8988T (cell line): ENCODE results near the gene SUPT5H.
"Not testable (repeated sequence)": the region's sequence is repeated elsewhere in the genome, so short reads cannot be mapped to it uniquely, and the experiment has no call there.

Source experiments
- DNase-seq: peaks from one replicate; pipeline ENCODE4 v3.0.0; 2011

The SUPT5H gene

DNA sequence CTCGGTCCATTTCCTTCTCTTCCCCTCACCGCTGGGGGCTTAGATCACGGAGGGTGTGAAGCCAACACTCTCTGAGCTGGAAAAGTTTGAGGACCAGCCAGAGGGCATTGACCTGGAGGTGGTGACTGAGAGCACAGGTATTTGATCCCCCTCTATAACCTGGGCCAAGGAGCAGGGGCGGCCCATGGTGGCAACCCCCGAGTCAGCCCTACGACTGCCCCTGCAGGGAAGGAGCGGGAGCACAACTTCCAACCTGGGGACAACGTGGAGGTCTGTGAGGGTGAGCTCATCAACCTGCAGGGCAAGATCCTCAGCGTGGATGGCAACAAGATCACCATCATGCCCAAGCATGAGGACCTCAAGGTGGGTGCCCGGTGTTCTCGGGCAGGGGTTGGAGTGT is 23.7 kb downstream of the SUPT5H start:
- no peak for DNase-seq

DNA sequence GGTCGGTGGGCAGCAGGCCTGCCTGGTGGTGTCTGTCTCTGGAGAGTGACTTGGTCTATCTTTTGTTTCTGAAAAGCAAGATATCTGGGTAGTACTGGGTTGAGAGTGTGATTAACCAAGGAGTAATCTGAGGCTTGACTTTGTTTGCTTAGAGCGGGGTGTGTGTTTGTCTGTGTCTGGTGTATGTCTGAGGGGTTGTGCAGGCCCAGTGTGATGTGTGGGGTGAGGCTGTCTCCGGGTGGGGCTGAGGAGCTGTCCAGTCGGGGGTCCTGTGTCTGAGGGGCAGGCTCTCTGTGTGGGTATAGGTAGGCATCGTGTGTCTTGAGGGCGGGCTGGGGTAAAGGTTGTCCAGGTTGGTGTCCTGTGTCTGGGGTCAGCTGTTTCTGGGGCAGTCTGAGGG is 24.2 kb downstream of the SUPT5H start:
- no peak for DNase-seq

DNA sequence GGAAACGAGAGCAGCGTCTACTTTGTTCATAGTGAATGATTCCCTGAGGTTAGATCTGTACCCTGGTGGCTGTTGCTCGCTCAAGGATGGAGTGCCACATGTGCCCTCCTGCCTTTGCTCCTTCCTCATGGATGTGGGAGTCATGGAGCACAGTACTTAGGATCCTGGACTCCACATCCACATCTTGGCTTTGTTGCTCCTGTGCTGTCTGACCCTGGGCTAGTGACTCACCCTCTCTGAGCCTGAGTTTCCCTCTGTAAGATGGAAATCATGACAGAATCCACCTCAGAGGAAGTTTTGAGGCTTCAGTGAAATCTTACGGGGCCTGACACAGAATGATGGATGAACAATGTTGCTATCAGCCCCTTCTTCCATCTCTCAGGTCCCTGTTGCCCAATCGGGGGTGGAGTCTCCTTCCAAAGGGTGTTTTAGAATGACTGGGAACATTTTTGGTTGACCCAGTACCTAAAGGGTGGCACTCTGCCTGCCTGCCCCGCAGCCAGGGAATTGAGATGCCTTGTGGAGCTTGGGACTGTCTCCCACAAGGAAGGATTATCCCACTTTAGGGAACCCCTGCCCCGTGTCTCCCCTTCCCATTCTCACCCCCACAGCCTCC is 25.4 kb downstream of the SUPT5H start:
- DNase-seq = no peak

DNA sequence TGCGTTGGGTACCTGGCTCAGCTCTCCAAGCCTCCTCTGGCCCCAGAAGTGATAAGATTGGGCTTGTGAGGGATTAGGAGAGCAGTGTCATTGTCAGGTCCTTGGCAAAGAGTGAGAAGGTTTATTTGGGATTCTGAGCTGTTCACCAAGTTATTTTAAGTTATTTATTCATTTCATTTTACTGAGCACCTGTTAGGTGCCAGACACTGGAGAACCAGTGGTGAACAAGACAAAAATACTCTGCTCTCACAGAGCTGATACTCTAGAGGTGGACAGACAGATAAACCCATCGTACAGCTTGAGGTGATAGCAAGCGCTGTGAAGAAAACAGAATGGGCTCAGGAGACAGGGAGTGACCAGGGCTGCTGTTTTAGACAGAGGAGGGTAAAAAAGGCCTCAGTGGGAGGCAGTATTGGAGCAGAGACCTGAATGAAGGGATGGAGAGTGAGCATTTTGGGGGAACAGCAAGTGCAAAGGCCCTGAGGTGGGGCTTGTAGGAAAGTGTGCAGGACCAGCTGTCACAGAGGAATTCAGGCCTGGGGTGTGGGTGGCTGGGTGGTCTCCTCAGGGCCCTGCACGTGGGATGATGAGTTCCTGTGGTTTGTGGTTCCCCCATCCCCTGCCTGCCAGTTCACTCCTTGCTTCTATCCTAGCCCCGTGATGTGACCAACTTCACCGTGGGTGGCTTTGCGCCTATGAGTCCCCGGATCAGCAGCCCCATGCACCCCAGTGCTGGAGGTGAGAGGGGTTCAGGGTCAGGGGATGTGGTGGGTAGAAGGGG is 26.6 kb downstream of the SUPT5H start:
- no peak for DNase-seq

DNA sequence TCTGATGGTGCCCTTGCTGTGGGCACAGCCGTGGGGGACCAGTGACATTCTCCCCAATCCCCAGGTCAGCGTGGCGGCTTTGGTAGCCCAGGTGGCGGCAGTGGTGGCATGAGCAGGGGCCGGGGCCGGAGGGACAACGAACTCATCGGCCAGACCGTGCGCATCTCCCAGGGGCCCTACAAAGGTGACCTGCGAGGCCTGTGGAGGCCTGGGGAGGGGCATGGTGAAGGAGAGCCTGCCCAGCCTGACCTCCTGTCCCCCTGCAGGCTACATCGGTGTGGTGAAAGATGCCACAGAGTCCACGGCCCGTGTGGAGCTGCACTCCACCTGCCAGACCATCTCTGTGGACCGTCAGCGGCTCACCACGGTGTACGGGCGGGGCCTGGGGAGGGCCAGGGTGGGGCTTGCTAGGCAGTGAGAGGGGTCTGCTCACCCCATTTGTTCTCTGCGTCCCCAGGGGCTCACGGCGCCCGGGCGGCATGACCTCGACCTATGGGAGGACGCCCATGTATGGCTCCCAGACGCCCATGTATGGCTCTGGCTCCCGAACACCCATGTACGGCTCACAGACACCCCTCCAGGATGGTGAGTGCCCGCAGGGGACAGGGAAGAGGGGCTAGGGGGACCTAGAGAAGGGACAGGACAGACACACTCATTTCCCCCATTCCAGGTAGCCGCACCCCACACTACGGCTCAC is 27.5 kb downstream of the SUPT5H start:
- no peak for DNase-seq

DNA sequence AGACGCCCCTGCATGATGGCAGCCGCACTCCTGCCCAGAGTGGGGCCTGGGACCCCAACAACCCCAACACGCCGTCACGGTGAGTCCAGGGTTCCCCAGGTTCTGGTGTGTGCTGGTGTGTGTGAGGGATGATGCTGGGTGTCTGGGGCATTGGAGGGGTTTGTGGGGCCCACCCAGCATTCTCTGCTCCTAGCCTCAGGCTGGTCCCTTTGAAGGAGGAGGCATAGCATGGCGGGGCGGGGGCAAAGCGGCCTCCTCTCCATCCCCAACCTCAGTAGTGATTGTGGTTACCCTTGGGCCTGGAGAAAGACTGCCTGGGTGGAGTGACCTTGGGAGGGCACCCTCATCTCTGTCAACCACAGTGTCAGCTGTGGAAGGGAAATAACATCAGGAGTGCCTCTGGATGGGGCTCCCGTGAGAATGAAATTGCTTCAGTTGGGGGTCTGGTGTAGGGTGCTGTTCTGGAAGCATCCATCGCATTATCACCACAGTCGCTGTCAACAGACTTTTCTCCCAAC is 28.1 kb downstream of the SUPT5H start:
- no peak for DNase-seq

DNA sequence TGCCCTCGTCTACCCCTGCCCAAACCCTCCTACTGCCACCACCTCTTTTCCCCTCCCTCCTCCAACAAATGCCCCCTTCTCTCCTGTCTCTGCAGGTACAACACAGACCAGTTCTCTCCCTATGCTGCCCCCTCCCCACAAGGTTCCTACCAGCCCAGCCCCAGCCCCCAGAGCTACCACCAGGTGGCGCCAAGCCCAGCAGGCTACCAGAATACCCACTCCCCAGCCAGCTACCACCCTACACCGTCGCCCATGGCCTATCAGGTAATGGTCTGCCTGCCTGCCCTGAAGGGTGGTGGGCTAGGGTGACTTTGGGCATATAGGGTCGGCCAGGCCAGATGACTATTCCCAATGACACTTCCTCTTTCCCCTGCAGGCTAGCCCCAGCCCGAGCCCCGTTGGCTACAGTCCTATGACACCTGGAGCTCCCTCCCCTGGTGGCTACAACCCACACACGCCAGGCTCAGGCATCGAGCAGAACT is 28.8 kb downstream of the SUPT5H start:
- peak; percentile 39 for DNase-seq

DNA sequence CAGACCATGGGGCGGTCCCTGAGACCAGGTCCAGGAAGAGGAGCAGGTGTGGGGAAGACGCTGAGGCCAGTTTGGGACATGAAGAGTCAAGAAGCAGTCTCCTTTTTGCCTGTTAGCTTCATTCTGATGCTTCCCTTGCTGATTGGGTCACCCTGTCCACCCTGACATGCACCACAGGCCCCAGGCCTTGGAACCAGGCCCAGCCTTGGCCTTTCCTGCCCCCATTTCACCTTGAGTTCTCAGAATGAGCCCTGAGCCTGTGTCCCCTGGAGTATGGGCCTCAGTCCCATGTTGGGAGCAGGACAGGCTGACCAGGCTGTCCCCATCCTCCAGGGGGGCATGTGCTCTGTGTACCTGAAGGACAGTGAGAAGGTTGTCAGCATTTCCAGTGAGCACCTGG is 30.4 kb downstream of the SUPT5H start:
- DNase-seq = no peak

DNA sequence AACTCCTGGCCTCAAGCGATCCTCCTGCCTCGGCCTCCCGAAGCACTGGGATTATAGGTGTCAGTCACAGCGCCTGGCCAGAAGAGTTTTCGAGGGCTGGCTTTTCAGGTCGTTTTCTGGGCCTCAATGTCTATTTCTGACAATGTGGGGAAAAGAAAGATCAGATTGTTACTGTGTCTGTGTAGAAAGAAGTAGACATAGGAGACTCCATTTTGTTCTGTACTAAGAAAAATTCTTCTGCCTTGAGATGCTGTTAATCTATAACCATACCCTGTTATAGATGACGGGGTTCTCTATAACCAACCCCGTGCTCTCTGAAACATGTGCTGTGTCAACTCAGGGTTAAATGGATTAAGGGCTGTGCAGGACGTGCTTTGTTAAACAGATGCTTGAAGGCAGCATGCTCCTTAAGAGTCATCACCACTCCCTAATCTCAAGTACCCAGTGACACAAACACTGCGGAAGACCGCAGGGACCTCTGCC is 34.0 kb downstream of the SUPT5H start:
- not testable (repeated sequence) for DNase-seq

DNA sequence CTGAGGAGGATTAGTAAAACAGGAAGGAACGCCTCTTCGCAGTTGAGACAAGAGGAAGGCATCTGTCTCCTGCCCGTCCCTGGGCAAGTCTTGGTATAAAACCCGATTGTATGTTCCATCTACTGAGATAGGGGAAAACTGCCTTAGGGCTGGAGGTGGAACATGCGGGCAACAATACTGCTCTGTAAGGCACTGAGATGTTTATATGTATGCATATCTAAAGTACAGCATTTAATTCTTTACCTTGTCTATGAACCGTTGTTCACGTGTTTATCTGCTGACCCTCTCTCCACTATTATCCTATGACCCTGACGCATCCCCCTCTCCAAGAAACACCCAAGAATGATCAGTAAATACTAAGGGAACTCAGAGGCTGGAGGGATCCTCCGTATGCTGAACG is 34.5 kb downstream of the SUPT5H start:
- no peak for DNase-seq

DNA sequence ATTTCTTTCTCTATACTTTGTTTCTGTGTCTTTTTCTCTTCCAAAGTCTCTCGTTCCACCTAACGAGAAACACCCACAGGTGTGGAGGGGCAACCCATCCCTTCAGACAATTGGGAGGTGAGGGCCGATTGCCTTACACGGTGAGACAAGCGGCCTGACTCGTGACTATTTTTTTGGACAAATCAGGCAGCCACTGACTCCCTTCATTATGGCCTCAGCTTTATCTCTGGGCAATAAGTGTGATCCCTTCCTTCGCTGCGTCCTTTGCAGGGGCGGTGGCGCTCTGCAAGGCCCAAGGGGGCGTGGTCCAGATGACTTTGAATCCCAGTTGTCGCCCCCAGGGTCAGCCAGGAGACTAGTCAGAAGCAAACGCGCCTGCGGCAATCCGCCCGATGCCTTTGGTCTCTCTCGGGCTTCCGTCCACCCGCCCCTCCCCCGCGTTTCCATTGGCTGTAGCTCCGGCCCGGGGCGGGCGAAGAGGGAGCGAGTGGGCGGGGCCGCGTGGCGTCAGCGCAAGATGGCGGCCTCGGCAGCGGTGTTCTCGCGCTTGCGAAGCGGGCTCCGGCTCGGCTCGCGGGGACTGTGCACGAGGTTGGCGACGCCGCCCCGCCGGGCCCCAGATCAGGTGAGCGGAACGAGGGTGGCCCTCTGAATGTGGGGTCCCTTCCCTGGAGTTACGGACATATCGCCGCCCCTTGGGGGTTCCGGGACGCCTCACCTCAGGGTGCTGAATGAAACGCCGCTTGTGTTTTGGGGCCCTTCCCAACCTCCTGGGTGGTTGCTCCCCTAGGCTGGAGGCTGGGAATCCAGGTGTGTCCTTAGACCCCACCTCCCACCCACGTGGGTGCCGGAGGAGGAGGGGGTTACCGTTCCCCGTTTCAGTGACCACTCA is 35.2 kb downstream of the SUPT5H start, which contains the start of gene TIMM50:
TIMM50 (plus strand) TSS at position 502 of the 892 bp plus-strand sequence; CDS start at position 518, 16 bp downstream.
- DNase-seq = peak; percentile 74

DNA sequence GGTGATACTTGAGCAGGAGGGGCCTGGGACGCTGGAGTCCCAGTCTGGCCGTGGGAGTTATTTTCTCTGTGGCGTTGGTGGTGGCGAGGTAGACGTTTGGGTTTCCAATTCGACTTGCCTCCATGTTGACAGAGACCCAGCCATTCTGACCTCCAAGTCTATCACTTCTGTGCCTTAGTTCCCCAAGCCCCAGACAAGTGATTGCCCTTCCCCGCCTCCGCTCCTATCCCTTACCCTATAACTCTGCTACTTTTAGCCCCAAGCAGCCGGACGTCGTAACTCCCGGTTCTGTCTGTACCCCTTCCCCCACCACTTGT is 35.8 kb downstream of the SUPT5H start:
- no peak for DNase-seq

DNA sequence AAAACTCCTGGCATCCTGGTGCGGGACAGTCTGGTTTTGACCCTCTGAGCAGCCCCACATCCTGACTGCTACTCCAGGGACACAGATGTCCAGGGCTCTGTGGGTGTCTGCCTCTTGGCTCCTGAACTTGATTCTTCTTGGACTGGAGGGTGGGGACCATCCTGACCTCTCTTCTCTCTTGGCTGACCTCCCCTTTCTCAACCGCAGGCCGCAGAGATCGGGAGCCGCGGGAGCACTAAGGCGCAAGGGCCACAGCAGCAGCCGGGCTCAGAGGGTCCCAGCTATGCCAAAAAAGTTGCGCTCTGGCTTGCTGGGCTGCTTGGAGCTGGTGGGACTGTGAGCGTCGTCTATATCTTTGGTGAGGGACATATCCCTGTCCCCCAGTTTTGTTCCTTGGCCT is 36.3 kb downstream of the SUPT5H start:
- no peak for DNase-seq

DNA sequence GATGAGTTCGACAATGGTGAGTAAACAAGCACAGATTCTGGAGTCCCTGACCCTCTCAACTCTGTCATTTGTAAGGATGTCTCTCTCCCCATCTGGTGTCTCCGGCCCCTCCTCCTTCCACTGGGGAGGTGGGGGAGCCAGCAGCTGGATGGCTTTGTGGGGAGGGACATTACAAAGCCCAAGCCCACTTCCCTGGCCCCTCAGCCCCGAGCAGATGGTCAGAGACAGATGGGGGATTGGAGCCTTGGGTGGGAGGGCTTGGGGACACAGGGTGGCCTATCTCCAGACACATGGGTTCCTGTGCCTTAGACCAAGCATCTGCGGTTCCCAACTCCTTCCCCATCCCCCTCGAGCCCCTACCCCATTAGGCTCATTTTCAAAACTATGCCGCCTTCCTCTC is 37.8 kb downstream of the SUPT5H start:
- no peak for DNase-seq

DNA sequence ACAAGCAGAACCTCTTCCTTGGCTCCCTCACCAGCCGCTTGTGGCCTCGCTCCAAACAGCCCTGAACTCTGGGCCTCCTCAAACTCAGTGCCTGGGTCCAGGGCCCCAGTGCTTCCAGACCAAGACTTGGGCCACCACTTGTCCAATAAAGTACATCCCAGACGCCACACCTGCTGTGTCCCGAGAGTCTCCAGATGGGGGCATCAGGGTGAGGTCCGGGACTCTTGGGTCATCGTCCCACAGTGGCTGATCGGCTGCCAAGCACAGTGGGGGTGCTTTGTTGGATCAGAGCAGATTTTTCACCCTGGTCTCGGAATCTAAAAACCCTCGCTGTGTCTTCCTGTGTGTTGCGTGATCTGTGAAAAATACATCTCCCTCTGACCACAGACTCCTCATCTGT is 44.4 kb downstream of the SUPT5H start:
- DNase-seq = no peak

DNA sequence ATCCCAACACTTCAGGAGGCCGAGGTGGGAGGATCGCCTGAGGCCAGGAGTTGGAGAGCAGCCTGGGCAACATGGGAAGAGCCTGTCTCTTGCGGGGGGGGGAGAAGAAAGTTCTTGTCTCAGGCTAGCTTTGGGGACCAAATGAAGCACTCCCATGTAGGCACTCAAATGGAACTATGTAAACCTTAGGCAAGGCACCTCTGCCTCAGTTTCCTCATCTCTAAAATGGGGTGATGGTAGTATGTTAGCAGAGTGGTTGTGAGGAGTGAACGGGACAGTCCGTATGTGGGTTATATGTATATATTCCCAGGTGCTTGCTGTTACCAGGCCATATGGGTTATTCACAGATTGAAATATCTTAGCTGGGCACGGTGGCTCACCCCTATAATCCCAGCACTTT is 46.8 kb downstream of the SUPT5H start:
- no peak for DNase-seq

DNA sequence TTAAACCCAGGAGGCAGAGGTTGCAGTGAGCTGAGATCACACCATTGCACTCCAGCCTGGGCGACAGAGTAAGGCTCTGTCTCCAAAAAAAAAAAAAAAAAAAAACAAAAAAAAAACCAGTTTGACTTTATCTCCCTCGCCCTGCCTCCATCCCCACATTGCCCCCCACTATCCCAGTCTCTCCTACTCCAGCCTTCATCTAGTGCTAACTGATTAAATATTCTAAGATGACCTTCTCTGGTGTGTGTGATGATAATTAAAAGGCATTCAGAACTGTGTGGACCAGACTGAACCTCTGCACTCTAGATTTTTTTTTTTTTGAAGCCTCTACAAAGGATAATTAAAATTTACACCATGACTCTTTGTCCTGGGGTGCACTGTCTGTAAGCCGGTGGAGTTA is 47.4 kb downstream of the SUPT5H start:
- DNase-seq = no peak

DNA sequence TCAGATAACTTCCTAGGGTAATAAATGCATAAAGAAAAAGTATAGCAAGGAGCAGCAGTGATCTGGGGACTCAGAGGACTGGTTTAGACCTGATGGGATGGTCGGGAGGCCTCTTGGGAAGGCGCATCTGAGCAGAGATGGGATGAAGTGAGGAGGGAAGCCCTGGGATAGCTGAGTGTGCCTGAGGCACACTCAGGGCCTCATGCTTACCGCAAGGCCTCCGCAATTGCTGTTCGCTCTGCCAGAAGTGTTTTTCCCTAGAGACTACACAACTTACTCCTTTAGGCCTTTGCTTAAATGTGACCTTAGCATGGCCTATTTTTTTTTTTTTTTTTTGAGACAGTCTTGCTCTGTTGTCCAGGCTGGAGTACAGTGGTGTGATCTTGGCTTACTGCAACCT is 49.3 kb downstream of the SUPT5H start:
- DNase-seq = no peak

DNA sequence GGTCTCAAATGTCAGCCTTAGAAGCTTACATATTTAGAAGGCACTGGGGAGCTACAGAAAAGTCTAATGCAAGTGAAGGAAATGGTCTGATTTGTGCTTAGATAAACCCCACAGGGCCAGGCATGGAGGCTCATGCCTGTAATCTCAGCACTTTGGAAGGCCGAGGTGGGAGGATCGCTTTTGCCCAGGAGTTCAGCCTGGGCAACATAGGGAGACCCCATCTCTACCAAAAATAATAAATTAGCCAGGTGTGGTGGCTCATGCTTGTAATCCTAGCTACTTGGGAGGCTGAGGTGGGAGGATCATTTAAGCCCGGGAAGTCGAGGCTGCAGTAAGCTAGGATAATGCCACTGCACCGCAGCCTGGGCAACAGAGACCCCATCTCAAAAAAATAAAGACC is 50.7 kb downstream of the SUPT5H start:
- no peak for DNase-seq

DNA sequence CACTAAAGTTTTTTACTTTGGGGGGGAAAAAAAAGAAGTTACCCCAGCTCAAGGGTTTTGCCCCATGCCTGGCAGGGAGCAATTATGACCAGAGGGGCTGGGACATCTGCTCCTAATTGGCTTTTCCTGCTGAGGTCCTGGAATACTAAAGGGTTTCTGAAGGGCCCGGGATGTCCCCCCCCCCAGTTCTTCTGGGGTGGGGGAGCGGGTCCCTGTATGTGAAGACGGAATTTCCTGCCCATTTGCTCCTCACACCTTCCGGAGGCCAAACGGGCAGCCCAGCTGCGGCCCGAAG is 52.3 kb downstream of the SUPT5H start:
- no peak for DNase-seq

DNA sequence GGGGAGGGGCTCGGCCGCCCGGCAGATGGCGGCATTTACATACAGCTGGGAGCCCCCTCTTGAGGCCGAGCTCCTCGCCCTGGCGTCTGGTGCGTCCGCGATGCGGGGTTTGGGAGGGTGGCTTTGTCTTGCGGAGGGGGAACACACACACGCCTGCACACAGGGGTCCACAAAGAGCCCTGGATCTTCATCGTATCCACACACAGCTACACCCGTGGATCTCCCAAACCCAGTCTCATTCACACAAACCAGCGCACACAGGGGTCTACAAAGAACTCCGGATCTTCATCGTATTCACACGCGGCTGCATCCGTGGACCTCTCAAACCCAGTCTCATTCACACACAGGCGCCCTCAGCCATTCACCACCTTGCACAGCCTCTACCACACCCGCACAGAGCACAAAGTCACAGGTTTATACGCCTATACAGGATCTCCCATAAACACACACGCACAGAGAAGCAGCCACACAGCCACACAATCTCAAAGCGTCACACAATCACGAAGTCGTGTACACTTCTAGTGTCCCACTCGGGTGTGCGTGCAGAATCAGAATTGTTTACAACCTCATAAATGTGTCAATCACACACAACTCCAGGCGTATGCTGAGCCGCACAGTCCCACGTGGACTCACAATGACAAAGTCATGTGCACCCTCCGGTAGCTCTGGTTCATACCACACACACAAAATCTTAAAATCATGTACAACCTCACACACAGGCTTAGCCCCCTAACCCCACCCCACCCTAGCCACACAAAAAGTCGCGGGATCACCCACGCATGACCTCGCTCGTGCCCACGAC is 52.8 kb downstream of the SUPT5H start:
- no peak for DNase-seq
